ES-I3 (cell line): ENCODE data around the gene SLC30A3.
A peak's percentile ranks its signal among the peaks of the same experiment; 100 is the strongest.

Source experiments
- H3K36me3 ChIP-seq: 2 replicates; pipeline ENCODE4 v1.6.1; 2013; ENCODE audit warnings: mild to moderate bottlenecking, low read length, control low read depth, moderate library complexity; ENCODE audit not compliant: insufficient read depth
- H3K4me1 ChIP-seq: 2 replicates; pipeline ENCODE4 v1.6.1; 2013; ENCODE audit warnings: mild to moderate bottlenecking, control low read depth, low read length; ENCODE audit not compliant: insufficient read depth
- H3K9ac ChIP-seq: 2 replicates; pipeline ENCODE4 v1.6.1; 2013; ENCODE audit warnings: low read depth, mild to moderate bottlenecking, low read length, moderate library complexity
- H3K9me3 ChIP-seq: 2 replicates; pipeline ENCODE4 v1.6.1; 2013; ENCODE audit warnings: mild to moderate bottlenecking, low read length, moderate library complexity; ENCODE audit not compliant: control insufficient read depth, insufficient read depth

SLC30A3 gene

DNA sequence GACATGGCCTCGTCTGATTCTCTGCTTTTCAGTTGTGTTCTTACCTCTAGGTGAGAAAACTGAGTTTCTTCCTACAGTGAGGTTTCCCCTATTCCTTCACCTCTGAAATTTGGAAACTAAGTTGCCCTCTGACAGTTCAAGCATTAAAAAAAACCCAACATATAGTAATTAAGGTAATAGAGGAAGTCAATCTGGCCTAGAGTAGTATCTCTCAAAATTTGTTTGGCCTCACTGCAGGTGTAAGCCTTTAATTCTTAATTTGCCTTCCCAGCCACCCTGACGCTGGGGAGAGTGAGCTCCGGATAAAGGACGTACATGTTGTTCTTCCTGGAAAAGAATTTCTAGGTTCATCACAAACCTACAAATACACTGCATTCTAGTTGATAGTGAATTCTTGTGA is 44.2 kb downstream of the SLC30A3 start:
- 0 out of 2 replicates have a peak, but pooled peaks cover 7% of the 10 kb centered on the region for H3K4me1 ChIP-seq
- peaks cover 36% of the 10 kb centered on the region for H3K36me3 ChIP-seq
- H3K9ac ChIP-seq: no peak overlapping the region
- H3K9me3 ChIP-seq: no peaks in the 10 kb centered on the region

DNA sequence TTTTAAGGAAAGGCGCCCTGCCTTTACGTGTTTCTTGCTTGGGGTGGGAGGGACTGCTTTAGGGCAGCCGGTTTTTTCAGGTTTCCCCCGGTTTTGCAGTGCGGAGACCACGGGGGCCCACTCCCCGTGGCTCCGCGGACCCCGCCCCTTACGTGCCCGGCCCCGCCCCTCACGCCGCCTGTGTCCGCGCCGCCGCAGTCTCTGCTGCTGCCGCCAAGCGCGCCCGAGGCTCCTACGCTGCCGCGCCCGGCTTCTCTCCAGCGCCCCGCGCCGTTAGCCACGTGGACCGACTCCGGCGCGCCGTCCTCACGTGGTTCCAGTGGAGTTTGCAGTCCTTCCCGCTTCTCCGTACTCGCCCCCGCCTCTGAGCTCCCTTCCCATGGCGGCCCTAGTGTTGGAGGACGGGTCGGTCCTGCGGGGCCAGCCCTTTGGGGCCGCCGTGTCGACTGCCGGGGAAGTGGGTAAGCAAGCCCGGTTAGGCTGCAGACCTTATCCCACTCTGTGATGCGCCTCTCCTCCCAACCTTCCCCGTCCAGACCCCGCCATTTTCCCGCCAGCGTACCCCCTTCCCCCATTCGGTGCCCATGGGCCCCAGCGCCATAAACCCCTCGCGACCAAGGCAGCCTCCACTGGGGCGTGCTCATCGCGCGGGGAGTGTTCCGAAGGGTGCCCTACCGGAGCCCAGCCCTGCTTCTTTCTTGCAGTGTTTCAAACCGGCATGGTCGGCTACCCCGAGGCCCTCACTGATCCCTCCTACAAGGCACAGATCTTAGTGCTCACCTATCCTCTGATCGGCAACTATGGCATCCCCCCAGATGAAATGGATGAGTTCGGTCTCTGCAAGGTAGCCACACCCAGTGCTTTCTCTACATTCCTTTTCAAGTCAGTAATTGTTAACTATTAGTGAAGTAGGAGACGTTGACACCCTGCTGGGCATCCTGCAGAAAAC is 45.4 kb downstream of the SLC30A3 start, which contains the start of gene CAD:
TSS of gene CAD (plus strand) at position 197 of the 949 bp plus-strand sequence. CDS start at position 380, 183 bp downstream.
- no peaks in the 10 kb centered on the region for H3K9me3 ChIP-seq
- H3K4me1 ChIP-seq: peaks cover 7% of the 10 kb centered on the region; the same call in 1 of the 2 replicates
- H3K9ac ChIP-seq: peak within 1 kb of the TSS; percentile 98
- H3K36me3 ChIP-seq: peaks cover 28% of the 10 kb centered on the region

DNA sequence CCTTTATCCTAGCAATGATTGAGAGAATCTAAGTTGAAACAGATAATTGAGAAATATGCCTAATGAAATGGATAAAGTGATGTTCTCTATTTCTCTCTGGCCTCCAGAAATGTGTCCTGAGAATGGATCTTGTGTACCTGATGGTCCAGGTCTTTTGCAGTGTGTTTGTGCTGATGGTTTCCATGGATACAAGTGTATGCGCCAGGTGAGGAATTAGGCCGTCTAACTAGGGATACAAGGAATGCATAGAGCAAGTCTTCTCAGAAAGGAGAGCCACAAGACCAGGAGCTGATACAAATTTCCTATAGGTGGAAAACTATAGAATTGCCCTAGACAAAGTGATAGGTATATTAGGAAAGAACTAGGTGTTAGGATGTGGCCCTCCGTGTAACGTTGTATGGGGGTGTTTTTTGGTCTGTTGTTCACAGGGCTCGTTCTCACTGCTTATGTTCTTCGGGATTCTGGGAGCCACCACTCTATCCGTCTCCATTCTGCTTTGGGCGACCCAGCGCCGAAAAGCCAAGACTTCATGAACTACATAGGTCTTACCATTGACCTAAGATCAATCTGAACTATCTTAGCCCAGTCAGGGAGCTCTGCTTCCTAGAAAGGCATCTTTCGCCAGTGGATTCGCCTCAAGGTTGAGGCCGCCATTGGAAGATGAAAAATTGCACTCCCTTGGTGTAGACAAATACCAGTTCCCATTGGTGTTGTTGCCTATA is 46.3 kb downstream of the SLC30A3 start:
- Histone ChIP-seq H3K9ac (peak overlapping the region; percentile 98; the same call in 1 of the 2 replicates), H3K9me3 (no peaks in the 10 kb centered on the region), H3K36me3 (peaks cover 26% of the 10 kb centered on the region)

DNA sequence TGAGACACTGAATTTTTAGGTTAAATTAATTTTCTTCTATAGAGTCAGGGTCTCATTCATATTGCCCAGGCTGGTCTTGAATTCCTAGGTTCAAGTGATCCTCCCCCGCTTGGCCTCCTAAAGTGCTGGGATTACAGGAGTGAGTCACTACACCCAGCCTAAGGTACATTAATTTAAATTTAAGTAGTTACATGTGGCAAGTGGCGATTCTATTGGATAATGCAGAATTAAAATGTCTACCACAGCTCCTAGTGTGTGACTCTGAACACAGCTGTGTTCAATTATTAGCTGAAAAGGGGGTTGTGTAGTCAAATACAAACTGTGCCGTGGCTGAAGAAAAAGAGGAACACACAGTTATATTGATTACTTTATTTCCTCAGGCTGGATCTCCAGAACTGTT is 47.9 kb downstream of the SLC30A3 start:
- Histone ChIP-seq H3K36me3 (peaks cover 23% of the 10 kb centered on the region), H3K9ac (no peak overlapping the region), H3K4me1 (peaks cover 7% of the 10 kb centered on the region; the same call in 1 of the 2 replicates), H3K9me3 (no peaks in the 10 kb centered on the region)

More for the DNA sequence above, 46.3 kb downstream of the SLC30A3 start:
- H3K4me1 ChIP-seq: peaks cover 7% of the 10 kb centered on the region; the same call in 1 of the 2 replicates

DNA sequence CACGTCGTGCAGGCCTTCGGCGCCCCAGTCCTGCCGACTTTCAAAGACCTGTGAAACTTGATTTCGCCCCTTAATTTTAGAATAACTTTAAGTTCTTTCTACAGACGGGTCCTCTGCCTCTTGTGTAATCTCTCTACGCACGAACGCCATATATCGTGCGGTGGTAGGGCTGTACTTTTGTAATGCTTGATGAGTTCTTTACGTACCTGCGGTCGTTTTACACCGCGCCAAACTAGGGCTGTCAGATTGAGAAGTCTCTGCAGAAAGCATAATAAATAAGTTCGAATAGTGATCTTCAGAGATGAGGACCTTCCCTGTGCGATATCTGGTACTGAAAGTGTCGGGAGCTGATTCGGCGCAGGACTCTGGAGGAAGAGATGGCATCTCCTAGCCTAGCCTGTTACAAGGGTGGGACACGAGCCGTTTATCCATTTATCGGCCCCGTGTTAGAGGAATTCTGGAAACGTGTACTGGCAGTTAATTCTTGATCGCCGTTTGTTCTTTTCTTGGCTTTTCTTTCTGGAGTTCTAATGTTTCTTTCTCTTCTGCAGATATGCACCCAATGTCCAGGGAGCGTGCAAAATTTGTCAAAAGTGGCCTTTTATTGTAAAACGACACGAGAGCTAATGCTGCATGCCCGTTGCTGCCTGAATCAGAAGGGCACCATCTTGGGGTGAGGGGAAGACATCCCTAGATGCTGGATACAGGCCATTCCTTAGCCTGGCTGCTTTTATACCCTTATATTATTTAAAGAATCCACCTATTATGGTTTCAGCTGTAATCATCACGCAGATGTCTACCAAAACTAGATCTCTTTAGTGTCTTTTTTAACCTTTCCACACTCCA is 50.0 kb downstream of the SLC30A3 start:
- Histone ChIP-seq H3K9ac (peak overlapping the region; percentile 82), H3K9me3 (no peaks in the 10 kb centered on the region), H3K36me3 (peaks cover 13% of the 10 kb centered on the region; the same call in 1 of the 2 replicates), H3K4me1 (peaks cover 5% of the 10 kb centered on the region; the same call in 1 of the 2 replicates)

DNA sequence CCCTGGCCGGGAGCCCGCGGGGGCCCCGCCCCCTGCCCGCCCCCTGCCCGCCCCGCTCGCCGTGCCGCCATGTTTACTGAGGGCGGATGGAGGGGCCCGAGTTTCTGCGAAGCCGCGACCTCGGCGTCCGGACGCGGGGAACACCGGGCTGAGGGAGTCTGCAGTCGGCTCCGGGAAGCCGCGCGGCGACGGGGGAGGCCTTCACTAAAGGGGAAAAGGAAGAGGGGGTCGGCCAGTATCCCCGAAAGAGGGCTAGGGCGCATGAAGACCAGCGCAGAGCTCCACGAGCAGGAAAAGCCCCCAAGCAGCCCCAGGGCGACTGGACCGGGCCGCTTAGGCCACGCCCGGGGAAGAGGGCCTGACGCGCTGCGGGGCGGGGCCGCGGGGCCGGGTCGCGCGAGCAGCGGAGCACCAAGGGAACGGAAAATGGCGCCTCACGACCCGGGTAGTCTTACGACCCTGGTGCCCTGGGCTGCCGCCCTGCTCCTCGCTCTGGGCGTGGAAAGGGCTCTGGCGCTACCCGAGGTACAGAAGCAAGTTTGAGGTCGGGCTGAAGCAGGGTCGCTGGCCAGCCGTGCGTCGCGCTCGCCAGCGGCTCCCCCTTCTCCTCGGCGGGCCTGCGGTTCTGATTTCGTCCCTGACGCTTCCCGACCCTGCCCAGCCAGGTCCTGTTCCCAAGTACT is 50.8 kb downstream of the SLC30A3 start, which contains the start of the genes ATRAID and SLC5A6:
TSS of gene ATRAID (plus strand) at position 99 of the 683 bp plus-strand sequence. CDS start at position 427, 328 bp downstream.
TSS of gene SLC5A6 (minus strand) at position 326 of the 683 bp plus-strand sequence. CDS start 4,618 bp downstream, outside the sequence.
- Histone ChIP-seq H3K4me1 (peaks cover 5% of the 10 kb centered on the region; the same call in 1 of the 2 replicates), H3K9me3 (no peaks in the 10 kb centered on the region), H3K36me3 (peaks cover 18% of the 10 kb centered on the region), H3K9ac (peak within 1 kb of the TSS; percentile 82)

DNA sequence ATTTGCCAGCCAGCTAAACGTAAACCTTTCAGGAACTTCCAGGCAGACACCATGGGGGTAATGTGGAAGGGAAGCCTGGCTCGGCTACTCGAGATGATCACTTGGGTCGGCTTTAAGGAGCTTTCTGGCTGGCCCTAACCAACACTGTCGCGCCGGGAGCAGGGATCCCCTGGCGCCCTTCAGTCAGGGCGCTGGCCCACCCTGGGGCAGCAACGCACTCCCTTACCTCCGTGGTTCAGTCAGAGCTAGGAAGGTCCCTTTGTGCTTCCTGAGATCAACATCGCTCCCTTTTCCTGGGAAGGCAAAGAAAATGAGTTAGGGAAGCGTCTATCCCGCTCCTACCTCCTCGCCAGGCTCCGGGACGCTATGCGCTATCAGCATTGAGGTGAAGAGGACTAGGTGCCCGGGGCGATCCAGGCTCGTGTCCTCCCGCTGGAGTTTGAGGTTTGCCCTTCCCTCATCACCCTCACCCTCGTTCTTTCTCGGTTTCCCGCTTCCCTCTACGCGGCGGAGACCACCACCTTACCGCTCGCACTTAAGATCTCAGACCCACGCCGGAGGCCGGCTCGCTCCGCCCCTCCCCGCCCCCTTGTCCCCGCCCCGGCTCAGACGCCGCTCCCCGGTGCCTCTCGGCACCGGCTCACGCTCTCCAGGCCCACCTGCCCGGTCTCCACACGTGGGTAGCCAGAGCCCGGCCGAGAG is 51.5 kb downstream of the SLC30A3 start:
- Histone ChIP-seq H3K4me1 (peaks cover 5% of the 10 kb centered on the region; the same call in 1 of the 2 replicates), H3K36me3 (peaks cover 24% of the 10 kb centered on the region), H3K9ac (peak overlapping the region; percentile 76), H3K9me3 (no peaks in the 10 kb centered on the region)

DNA sequence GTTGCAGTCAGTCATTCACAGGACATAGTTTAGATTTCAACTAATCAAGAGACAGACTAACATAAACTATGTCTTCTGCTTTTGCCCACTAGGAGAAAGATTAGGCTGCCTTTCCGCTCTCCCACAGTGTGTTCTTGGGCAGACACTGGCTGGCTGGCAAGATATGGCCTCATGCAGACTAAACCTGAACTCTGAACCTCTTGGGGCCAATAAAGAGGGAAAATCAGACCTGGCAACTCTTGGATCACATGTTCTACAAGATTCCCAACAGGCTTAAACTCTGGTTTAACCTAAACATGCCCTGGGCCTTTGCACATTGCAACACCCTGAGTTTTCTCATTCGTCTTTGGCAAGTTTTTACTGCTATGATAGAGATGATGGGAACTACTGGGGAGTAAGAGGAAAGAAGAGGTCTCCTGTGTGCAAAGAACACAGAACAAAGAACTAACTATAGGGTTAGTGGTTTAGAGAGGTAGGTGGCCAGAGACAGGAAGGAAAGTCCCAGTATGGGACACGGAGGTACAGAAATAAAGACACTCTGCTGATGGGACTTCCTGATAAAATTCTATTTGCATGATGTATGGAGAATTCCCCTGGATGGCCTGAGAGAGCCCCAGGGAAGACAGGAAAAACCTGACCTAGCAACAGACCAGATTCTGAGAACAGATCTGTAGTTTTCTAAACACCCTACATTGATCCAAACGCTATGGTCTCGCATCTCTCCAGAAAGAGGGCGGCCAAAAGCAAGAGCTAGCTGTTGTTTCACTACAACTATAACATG is 53.0 kb downstream of the SLC30A3 start:
- Histone ChIP-seq H3K4me1 (peaks cover 5% of the 10 kb centered on the region; the same call in 1 of the 2 replicates), H3K9me3 (no peaks in the 10 kb centered on the region), H3K36me3 (peaks cover 24% of the 10 kb centered on the region), H3K9ac (no peak overlapping the region; the same call in 1 of the 2 replicates)

DNA sequence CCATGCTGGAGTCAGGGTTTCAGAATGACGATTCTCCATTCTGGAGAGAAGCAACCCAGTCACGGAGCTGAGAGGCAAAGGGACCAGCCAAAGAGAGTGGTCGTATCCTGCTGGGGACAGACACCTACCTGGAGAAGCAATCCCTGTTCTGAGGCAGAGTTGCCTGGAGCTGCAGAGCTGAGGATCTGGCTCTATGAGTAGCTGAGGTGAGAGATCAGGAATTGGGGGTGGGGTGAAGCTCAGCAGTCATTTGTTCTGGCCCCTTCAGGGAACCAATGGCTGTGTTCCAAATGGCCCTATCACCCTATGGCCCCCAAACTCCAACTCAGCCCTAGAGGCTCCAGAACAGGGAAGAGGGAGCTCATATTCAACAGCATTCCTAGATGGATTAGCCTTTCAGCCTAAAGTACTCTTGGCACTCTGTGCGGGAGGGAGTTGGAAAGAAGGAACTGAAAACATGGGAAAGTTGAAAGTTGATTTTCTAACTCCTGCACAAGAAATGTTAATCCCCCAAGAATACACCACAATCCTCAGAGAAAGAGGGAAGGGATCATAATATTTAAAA is 54.3 kb downstream of the SLC30A3 start:
- no peaks in the 10 kb centered on the region for H3K9me3 ChIP-seq
- H3K4me1 ChIP-seq: peaks cover 5% of the 10 kb centered on the region; the same call in 1 of the 2 replicates
- peaks cover 29% of the 10 kb centered on the region for H3K36me3 ChIP-seq
- H3K9ac ChIP-seq: no peak overlapping the region

DNA sequence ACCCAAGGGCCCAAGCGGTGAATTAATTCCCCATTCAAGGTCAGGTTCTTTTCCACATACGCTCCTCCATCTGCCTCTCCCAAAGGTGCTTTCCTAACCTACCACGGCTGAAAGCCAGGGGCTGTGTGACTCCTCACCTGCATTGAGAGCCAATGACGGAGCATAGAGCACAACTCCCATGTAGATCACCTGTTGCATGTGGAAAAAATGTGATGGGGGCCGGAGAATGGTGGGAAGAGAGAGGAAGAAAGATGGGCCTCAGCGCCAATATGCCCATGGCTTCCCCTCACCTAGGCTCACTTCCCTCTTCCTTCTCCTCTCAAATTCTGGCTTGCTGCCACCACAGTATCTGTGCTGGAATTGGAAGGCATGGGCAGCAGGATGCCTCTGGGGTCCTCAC is 56.5 kb downstream of the SLC30A3 start:
- Histone ChIP-seq H3K9ac (no peak overlapping the region), H3K4me1 (0 out of 2 replicates have a peak, but pooled peaks cover 5% of the 10 kb centered on the region), H3K36me3 (peaks cover 30% of the 10 kb centered on the region), H3K9me3 (no peaks in the 10 kb centered on the region)

DNA sequence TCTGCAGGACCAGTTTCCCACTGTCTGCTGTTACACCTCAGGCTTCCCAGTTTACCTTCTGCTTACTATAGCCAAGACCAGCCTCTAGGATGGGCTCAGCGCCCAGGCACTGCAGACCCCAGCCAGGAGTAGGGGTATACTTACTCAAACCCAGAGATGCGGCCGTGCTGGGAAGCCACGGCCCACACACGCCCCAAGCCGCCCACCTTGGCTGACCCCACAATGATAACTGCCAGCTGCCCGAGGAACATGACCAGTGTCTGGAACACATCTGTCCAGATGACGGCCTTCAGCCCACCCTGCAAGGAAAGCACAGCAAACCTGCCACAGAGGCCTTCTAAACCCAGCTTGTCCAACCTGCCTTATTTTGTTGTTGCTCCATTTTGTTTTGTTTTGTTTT is 57.6 kb downstream of the SLC30A3 start:
- 0 out of 2 replicates have a peak, but pooled peaks cover 5% of the 10 kb centered on the region for H3K4me1 ChIP-seq
- H3K9ac ChIP-seq: no peak overlapping the region
- H3K9me3 ChIP-seq: no peaks in the 10 kb centered on the region
- peaks cover 30% of the 10 kb centered on the region for H3K36me3 ChIP-seq

DNA sequence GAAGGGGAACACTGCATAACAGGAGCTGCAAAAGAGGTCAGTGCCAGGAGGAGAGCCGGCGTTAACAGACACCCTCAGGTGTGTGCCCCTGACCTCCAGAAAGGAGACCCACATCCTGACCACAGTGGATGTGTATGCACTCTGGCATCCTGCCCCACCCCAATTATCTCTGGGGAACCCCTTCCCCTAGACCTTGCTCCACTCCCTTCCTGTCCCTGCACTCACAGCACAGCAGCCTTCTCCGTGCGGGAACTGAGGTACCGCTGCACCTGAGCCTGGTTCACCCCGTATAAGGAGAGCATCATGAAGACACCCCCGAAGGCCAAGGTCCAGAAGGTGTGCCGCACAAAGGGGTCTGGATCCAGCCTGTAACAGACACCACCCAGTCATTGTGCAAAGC is 58.3 kb downstream of the SLC30A3 start:
- 0 out of 2 replicates have a peak, but pooled peaks cover 1% of the 10 kb centered on the region for H3K4me1 ChIP-seq
- no peak overlapping the region for H3K9ac ChIP-seq
- H3K9me3 ChIP-seq: no peaks in the 10 kb centered on the region
- H3K36me3 ChIP-seq: peaks cover 30% of the 10 kb centered on the region
